HUES6 (cell line): ENCODE measurements around the gene CDYL.

Experiments used
- H3K27ac ChIP-seq: 2 replicates; pipeline ENCODE4 v1.7.0; 2013; ENCODE audit warnings: low read depth, mild to moderate bottlenecking, low read length, inconsistent platforms
- H3K27me3 ChIP-seq: 2 replicates; pipeline ENCODE4 v1.6.1; 2013; ENCODE audit warnings: low read length; ENCODE audit not compliant: control insufficient read depth, insufficient read depth
- H3K36me3 ChIP-seq: 2 replicates; pipeline ENCODE4 v1.6.1; 2013; ENCODE audit warnings: low read length; ENCODE audit not compliant: control insufficient read depth, insufficient read depth
- H3K4me1 ChIP-seq: 2 replicates; pipeline ENCODE4 v1.6.1; 2013; ENCODE audit warnings: low read length; ENCODE audit not compliant: control insufficient read depth, insufficient read depth
- H3K4me3 ChIP-seq: 2 replicates; pipeline ENCODE4 v1.5.1; 2013; ENCODE audit warnings: low read depth, low read length
- H3K9ac ChIP-seq: one replicate; pipeline ENCODE4 v1.6.1; 2013; ENCODE audit warnings: mild to moderate bottlenecking, low read length
- H3K9me3 ChIP-seq: 2 replicates; pipeline ENCODE4 v1.6.1; 2013; ENCODE audit warnings: low read depth, low read length; ENCODE audit not compliant: control insufficient read depth, insufficient read depth

CDYL gene

DNA sequence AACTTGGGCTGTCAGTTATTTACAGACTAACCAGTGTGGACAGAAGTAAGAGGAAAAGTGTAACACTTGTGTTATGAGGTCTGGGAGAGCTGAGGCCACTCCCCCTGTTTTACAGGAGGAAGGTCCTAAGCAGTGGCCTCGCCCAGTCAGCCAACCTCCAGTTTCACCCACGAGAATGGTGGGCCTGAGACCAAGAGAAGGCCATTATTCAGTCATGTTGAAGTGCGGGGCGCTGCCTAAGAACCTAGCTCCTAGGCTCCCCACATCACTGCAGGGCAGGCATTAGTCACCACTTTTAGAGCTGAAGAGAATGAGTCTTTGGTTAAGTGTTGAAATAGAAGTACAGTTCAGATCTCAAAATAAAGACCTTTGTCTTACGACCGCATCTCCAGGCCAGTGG is 27.9 kb downstream of the CDYL start:
- Histone ChIP-seq H3K36me3 (peaks cover 11% of the 10 kb centered on the region), H3K4me1 (peaks cover 24% of the 10 kb centered on the region), H3K9ac (no peak overlapping the region), H3K27ac (no peak overlapping the region), H3K4me3 (no peak overlapping the region), H3K27me3 (no peaks in the 10 kb centered on the region), H3K9me3 (peaks cover 6% of the 10 kb centered on the region; the same call in 1 of the 2 replicates)

GRCh38 chr6:4805553-4806336 is 29.5 kb downstream of the CDYL start:
- peaks cover 11% of the 10 kb centered on the region for H3K36me3 ChIP-seq
- H3K4me3 ChIP-seq = no peak overlapping the region
- no peaks in the 10 kb centered on the region for H3K27me3 ChIP-seq
- no peak overlapping the region for H3K9ac ChIP-seq
- peaks cover 9% of the 10 kb centered on the region; the same call in 1 of the 2 replicates for H3K9me3 ChIP-seq
- no peak overlapping the region for H3K27ac ChIP-seq
- H3K4me1 ChIP-seq = peaks cover 24% of the 10 kb centered on the region

DNA sequence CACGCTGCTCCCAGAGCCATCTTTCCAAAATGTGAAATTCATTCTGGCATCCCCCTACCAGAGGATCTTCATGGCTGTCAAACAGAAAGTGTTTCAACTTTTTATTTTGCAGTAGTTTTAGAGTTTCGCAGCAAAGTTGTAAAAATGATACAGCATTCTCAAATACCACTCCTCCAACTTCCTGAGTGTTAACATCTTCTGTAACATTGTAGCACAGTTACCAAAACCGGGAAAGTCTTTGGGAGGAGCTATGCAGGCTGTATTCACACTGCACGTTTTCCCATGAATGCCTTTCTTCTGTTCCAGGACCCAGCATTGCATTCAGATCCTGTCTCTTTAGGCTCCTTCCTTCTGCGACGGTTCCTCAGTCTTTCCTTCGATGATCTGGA is 30.1 kb downstream of the CDYL start:
- H3K4me3 ChIP-seq = no peak overlapping the region
- H3K27me3 ChIP-seq = no peaks in the 10 kb centered on the region
- no peak overlapping the region for H3K9ac ChIP-seq
- H3K4me1 ChIP-seq = peaks cover 24% of the 10 kb centered on the region
- peaks cover 10% of the 10 kb centered on the region; the same call in 1 of the 2 replicates for H3K9me3 ChIP-seq
- no peak overlapping the region for H3K27ac ChIP-seq
- H3K36me3 ChIP-seq = peaks cover 11% of the 10 kb centered on the region

DNA sequence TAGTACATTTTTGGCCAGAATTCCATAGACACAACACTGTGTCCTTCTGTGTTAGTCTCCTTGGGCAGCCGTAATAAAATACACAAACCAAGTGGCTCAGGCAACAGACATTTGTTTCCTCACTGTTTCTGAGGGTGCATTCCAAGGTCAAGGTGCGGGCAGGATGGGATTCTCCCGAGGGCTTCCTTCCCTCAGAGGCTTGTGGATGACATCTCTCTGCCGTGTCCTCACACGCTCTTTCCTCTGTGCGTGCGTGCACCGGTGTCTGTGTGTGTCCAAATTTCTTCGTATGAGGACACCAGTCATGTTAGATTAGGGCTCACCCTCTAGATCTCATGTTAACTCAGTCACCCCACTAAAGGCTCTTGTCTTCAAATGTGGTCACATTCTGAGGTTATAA is 30.6 kb downstream of the CDYL start:
- Histone ChIP-seq H3K4me3 (no peak overlapping the region), H3K36me3 (peaks cover 11% of the 10 kb centered on the region)

GRCh38 chr6:4808396-4808795 is 32.2 kb downstream of the CDYL start:
- Histone ChIP-seq H3K4me1 (peaks cover 24% of the 10 kb centered on the region), H3K4me3 (no peak overlapping the region), H3K9me3 (peaks cover 10% of the 10 kb centered on the region; the same call in 1 of the 2 replicates), H3K36me3 (peaks cover 11% of the 10 kb centered on the region), H3K27me3 (no peaks in the 10 kb centered on the region), H3K27ac (no peak overlapping the region), H3K9ac (no peak overlapping the region)

More for the DNA sequence above, 30.6 kb downstream of the CDYL start:
- Histone ChIP-seq H3K9me3 (peaks cover 10% of the 10 kb centered on the region; the same call in 1 of the 2 replicates), H3K4me1 (peaks cover 25% of the 10 kb centered on the region), H3K27me3 (no peaks in the 10 kb centered on the region), H3K9ac (no peak overlapping the region), H3K27ac (no peak overlapping the region)

- peaks cover 10% of the 10 kb centered on the region; the same call in 1 of the 2 replicates for H3K9me3 ChIP-seq
- peaks cover 14% of the 10 kb centered on the region for H3K4me1 ChIP-seq
- H3K4me3 ChIP-seq = no peak overlapping the region
- H3K27me3 ChIP-seq = no peaks in the 10 kb centered on the region
- H3K27ac ChIP-seq = no peak overlapping the region
- H3K36me3 ChIP-seq = peaks cover 11% of the 10 kb centered on the region
- H3K9ac ChIP-seq = no peak overlapping the region
Observed at GRCh38 chr6:4809999-4810918, 34.1 kb downstream of the CDYL start.

GRCh38 chr6:4812068-4812467 is 35.9 kb downstream of the CDYL start:
- peaks cover 4% of the 10 kb centered on the region; the same call in 1 of the 2 replicates for H3K36me3 ChIP-seq
- peaks cover 10% of the 10 kb centered on the region; the same call in 1 of the 2 replicates for H3K9me3 ChIP-seq
- H3K27me3 ChIP-seq = no peaks in the 10 kb centered on the region
- H3K27ac ChIP-seq = no peak overlapping the region
- H3K9ac ChIP-seq = no peak overlapping the region
- peaks cover 6% of the 10 kb centered on the region; the same call in 1 of the 2 replicates for H3K4me1 ChIP-seq
- no peak overlapping the region for H3K4me3 ChIP-seq

- Histone ChIP-seq H3K9me3 (peaks cover 7% of the 10 kb centered on the region; the same call in 1 of the 2 replicates), H3K4me1 (peaks cover 6% of the 10 kb centered on the region; the same call in 1 of the 2 replicates), H3K9ac (no peak overlapping the region), H3K27me3 (no peaks in the 10 kb centered on the region), H3K36me3 (peaks cover 2% of the 10 kb centered on the region; the same call in 1 of the 2 replicates), H3K4me3 (no peak overlapping the region), H3K27ac (no peak overlapping the region)
Observed at GRCh38 chr6:4813055-4813454, 36.9 kb downstream of the CDYL start.

DNA sequence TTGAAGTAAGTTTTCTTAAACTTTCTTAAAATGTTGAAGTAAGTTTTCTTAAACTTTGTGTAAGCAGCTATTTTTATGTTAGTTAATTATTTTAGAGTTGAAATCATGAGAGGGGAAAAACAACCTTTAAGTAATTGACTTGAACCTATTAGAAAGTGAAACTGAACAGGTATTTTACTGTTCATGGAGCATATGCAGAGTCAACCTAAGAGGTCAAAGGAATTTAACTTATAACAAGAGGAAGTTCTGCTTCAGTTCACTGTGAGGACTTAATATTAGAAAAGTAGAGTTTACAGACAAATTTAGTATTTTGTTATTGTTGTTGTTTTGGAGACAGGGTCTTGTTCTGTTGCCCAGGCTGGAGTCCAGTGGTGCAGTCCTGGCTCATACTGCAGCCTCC is 38.0 kb downstream of the CDYL start:
- Histone ChIP-seq H3K9me3 (peaks cover 3% of the 10 kb centered on the region; the same call in 1 of the 2 replicates), H3K4me3 (no peak overlapping the region), H3K4me1 (peaks cover 6% of the 10 kb centered on the region; the same call in 1 of the 2 replicates), H3K9ac (no peak overlapping the region), H3K27ac (no peak overlapping the region), H3K36me3 (no peaks in the 10 kb centered on the region), H3K27me3 (no peaks in the 10 kb centered on the region)

- H3K36me3 ChIP-seq = no peaks in the 10 kb centered on the region
- peaks cover 3% of the 10 kb centered on the region; the same call in 1 of the 2 replicates for H3K9me3 ChIP-seq
- H3K27me3 ChIP-seq = no peaks in the 10 kb centered on the region
- H3K4me1 ChIP-seq = peaks cover 6% of the 10 kb centered on the region; the same call in 1 of the 2 replicates
- no peak overlapping the region for H3K27ac ChIP-seq
- H3K9ac ChIP-seq = no peak overlapping the region
- no peak overlapping the region for H3K4me3 ChIP-seq
Observed at GRCh38 chr6:4814987-4815386, 38.8 kb downstream of the CDYL start.
